ENCODE data around the gene CITED1.
"Not testable (repeated sequence)": the region's sequence is repeated elsewhere in the genome, so short reads cannot be mapped to it uniquely, and the experiment has no call there.

CITED1 gene

GRCh38 chrX:72305286-72306084, at the start of gene CITED1:
Gene CITED1, minus strand, starts transcription at chrX:72305914. Its CDS starts 3,045 bp downstream, at chrX:72302869.
- no peak for DNase-seq

- no peak for DNase-seq
Measured at GRCh38 chrX:72352786-72353185, 47.1 kb upstream of the CITED1 start.

- DNase-seq = no peak
Measured at GRCh38 chrX:72351606-72352334, 46.1 kb upstream of the CITED1 start.

- no peak for DNase-seq
Measured at GRCh38 chrX:72349190-72349589, 43.5 kb upstream of the CITED1 start.

- DNase-seq = no peak
Measured at GRCh38 chrX:72348247-72348979, 42.7 kb upstream of the CITED1 start.

DNA sequence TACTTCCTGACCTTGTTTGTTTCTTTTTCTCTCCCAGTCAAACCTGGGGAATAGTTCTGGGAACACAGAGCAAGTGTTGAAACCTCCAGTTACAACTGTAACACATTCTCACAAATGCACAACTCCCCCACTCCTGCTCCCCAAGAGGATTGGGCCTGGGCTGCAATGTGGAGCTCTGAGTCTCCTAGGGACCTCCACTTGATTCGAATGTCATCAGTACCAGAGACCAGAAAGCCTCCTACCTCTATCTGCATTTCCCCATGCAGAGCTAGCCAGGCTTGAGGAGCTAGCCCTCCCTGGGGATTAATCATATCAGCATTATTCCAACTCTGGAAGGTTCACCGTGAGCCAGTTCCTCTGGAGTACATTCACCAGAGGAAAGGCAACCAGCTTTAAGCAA, 41.7 kb upstream of the CITED1 start:
- no peak for DNase-seq

DNA sequence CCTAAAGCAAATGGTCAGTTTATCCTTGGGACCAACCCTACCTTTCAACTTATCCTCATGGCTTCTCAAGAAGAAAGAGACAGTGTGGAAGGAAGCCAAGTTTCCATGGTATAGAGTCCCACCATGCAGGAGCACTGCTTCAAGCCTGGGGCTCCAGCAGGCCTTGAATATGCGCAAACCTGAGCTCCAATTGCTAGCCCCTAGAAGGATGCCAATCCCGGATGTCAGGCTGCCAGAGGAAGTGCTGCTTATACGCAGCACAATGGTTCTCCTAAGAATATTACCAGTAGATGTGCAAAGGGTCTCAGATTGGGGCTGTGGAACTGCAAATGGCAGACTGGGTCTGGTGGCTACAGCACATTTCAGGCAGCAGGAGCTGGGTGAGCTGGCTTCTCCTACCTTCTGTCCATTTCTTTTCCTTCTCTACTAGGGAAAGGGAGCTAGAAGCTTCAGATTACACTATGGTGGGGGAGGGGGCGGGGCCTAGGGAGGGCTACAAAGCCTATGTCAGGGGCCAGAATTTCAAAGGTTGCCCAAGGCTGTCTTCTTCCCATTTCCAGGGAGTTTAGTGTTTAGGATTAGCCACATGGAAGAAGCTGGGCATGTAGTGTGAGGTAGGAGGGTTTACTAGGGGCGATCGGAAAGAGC, 40.7 kb upstream of the CITED1 start:
- no peak for DNase-seq

GRCh38 chrX:72340626-72341025, 34.9 kb upstream of the CITED1 start:
- no peak for DNase-seq

- no peak for DNase-seq
Measured at GRCh38 chrX:72340041-72340440, 34.3 kb upstream of the CITED1 start.

DNA sequence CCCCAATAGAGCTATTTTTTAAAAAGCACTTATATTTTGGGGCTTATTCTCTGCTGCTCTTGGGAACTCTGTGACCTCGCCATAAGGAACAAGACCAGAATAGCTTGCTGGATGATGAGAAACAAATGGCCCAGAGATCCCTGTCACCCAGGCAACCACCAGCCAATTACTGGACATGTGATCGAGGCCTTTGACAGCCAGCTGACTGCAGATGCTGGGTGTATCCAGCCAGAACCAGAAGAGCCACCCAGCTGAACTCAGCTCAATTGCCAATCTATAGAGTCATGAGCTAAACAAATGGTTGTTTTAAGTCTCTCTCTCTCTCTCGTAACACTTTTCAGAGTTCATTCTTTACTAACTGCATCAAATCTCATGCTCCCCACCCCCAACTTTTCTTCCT, 24.4 kb upstream of the CITED1 start:
- DNase-seq = no peak

GRCh38 chrX:72326605-72327300, 21.0 kb upstream of the CITED1 start:
- DNase-seq = no peak

- not testable (repeated sequence) for DNase-seq
Measured at GRCh38 chrX:72319651-72320050, 13.9 kb upstream of the CITED1 start.

GRCh38 chrX:72317139-72317538, 11.4 kb upstream of the CITED1 start:
- DNase-seq = no peak

DNA sequence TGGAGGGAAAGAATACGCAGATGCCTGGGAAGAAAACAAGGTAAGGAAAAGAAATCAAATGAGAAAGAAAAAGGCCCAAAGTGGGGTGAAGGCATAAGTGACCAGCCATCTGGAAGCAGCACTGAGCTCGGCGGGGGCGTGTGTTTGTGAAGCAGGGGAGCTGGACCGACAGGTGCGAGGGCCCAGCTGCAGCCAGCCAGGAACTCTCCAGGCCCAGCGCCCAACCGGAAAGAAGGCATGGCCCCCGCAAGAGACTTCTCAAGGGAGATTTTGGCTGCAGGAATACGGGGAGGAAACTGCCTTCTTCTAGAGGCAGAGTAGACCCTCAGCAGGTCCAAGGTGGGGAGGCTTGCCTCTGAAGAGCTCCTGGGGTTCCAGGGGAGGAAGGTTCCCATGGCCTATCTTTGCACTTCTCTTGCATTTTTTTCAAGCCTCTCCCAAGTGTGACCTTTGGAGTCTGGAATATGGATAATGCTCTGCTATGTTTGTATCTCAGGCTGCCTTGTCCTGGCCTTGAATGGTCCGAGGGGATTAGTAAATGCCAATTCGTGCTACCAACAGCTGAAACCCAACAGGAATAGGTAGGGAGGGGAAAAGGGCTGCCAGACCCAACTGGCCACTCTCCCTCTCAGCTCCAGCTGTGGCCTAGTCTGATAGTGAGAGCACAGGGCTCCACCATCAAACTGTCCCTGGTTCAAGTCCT, 10.8 kb upstream of the CITED1 start:
- no peak for DNase-seq

DNA sequence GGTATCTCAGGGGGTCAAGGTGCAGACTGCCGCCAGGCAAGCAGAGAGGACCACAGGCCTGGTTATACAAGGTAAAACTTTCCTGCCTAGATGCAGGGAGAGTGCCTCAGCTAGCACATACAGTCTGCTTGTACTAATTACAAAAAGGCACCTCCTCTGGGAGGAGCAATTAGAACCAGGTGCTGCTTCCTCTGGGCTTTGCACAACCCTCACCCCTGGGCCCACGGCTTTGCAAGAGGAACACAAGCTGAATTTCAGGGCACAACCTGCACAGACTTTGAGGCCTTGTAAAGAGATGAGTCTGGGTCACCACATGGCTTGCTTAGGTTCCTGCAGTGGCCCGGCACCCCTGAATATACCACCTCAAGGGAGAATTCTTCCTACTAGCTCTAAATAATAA, 9.2 kb upstream of the CITED1 start:
- no peak for DNase-seq

- DNase-seq = no peak
Measured at GRCh38 chrX:72313707-72314641, 8.3 kb upstream of the CITED1 start.

GRCh38 chrX:72312311-72312940, 6.7 kb upstream of the CITED1 start:
- DNase-seq = no peak

- DNase-seq = no peak
Measured at GRCh38 chrX:72309297-72310071, 3.8 kb upstream of the CITED1 start.

GRCh38 chrX:72308566-72309296, 3.0 kb upstream of the CITED1 start:
- peak; percentile 13 for DNase-seq
